ENCODE results near the gene FTHL17.

GRCh38 chrX:31058284-31058683 is 13.6 kb downstream of the FTHL17 start:
- TF ChIP-seq ZFX (IDR thresholded peaks at IDR 0.05; ENCODE audit: borderline replicate concordance), result no peak
- TF ChIP-seq, protein P1, sequence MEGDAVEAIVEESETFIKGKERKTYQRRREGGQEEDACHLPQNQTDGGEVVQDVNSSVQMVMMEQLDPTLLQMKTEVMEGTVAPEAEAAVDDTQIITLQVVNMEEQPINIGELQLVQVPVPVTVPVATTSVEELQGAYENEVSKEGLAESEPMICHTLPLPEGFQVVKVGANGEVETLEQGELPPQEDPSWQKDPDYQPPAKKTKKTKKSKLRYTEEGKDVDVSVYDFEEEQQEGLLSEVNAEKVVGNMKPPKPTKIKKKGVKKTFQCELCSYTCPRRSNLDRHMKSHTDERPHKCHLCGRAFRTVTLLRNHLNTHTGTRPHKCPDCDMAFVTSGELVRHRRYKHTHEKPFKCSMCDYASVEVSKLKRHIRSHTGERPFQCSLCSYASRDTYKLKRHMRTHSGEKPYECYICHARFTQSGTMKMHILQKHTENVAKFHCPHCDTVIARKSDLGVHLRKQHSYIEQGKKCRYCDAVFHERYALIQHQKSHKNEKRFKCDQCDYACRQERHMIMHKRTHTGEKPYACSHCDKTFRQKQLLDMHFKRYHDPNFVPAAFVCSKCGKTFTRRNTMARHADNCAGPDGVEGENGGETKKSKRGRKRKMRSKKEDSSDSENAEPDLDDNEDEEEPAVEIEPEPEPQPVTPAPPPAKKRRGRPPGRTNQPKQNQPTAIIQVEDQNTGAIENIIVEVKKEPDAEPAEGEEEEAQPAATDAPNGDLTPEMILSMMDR (IDR thresholded peaks at IDR 0.05), result no peak
